SK-N-SH treated with all-trans-retinoic acid at 6 μM for 48 hours (cell line): Measurements from ENCODE around the gene FDXR.
A peak's percentile ranks its signal among the peaks of the same experiment; 100 is the strongest.
"Not testable (repeated sequence)": the region's sequence is repeated elsewhere in the genome, so short reads cannot be mapped to it uniquely, and the experiment has no call there.

Source experiments
- ATAC-seq: fragments of 200-7000 bp; cut with Tn5 transposase; 3 replicates; pipeline ENCODE4 v1.9.1; 2020; ENCODE audit warnings: mild to moderate bottlenecking, moderate library complexity
- ARNTL ChIP-seq: fragments of 450-650 bp; formaldehyde crosslinking; IDR thresholded peaks from 2 replicates; pipeline ENCODE4 v1.5.0; 2020; ENCODE audit warnings: low read depth, mild to moderate bottlenecking, moderate library complexity, borderline replicate concordance
- BACH2 ChIP-seq: fragments of 250-450 bp; sonication (Bioruptor Pico); IDR thresholded peaks from 2 replicates; pipeline ENCODE4 v1.9.0; 2021; ENCODE audit warnings: mild to moderate bottlenecking, borderline replicate concordance
- CREB5 ChIP-seq: fragments of 250-450 bp; sonication (Bioruptor Pico); IDR thresholded peaks from 2 replicates; pipeline ENCODE4 v1.5.1; 2020; ENCODE audit warnings: low read depth, mild to moderate bottlenecking, moderate library complexity
- CSDC2 ChIP-seq: fragments of 250-450 bp; sonication (Bioruptor Pico); IDR thresholded peaks from 2 replicates; pipeline ENCODE4 v1.5.0; 2020; ENCODE audit warnings: mild to moderate bottlenecking, moderate library complexity
- CSRNP3 ChIP-seq: fragments of 250-450 bp; sonication (Bioruptor Pico); IDR thresholded peaks from 2 replicates; pipeline ENCODE4 v1.5.1; 2021; ENCODE audit warnings: mild to moderate bottlenecking, moderate library complexity
- ESRRG ChIP-seq: fragments of 250-450 bp; sonication (Bioruptor Pico); IDR thresholded peaks from 2 replicates; pipeline ENCODE4 v1.6.1; 2021; ENCODE audit warnings: mild to moderate bottlenecking
- GLIS3 ChIP-seq: fragments of 250-450 bp; sonication (Bioruptor Pico); IDR thresholded peaks from 2 replicates; pipeline ENCODE4 v1.5.0; 2020; ENCODE audit warnings: mild to moderate bottlenecking, moderate library complexity
- ISL1 ChIP-seq: fragments of 250-450 bp; sonication (Bioruptor Pico); IDR thresholded peaks from 2 replicates; pipeline ENCODE4 v2.1.2; 2022; ENCODE audit warnings: mild to moderate bottlenecking, moderate library complexity
- OSR1 ChIP-seq: fragments of 250-450 bp; sonication (Bioruptor Pico); IDR thresholded peaks from 2 replicates; pipeline ENCODE4 v1.8.0; 2022; ENCODE audit warnings: moderate library complexity, mild to moderate bottlenecking, inconsistent platforms
- PATZ1 ChIP-seq: fragments of 250-450 bp; sonication (Bioruptor Pico); IDR thresholded peaks from 2 replicates; pipeline ENCODE4 v1.8.0; 2020; ENCODE audit warnings: mild to moderate bottlenecking, moderate library complexity, borderline replicate concordance
- POU6F1 ChIP-seq: fragments of 250-450 bp; sonication (Bioruptor Pico); IDR thresholded peaks from 2 replicates; pipeline ENCODE4 v1.8.0; 2021; ENCODE audit warnings: low read depth, mild to moderate bottlenecking, moderate library complexity, borderline replicate concordance
- RARB ChIP-seq: fragments of 250-450 bp; sonication (Bioruptor Pico); IDR thresholded peaks from 2 replicates; pipeline ENCODE4 v1.8.0; 2021; ENCODE audit warnings: mild to moderate bottlenecking, moderate library complexity
- SNAI2 ChIP-seq: fragments of 250-450 bp; sonication (Bioruptor Pico); IDR thresholded peaks from 2 replicates; pipeline ENCODE4 v1.5.0; 2020; ENCODE audit warnings: mild to moderate bottlenecking, moderate library complexity
- TCF4 ChIP-seq: fragments of 250-450 bp; sonication (Bioruptor Pico); IDR thresholded peaks from 2 replicates; pipeline ENCODE4 v1.8.0; 2021; ENCODE audit warnings: mild to moderate bottlenecking, moderate library complexity, borderline replicate concordance
- TOX ChIP-seq: fragments of 250-450 bp; sonication (Bioruptor Pico); IDR thresholded peaks from 2 replicates; pipeline ENCODE4 v1.8.0; 2021; ENCODE audit warnings: mild to moderate bottlenecking, moderate library complexity, borderline replicate concordance
- ZC3H10 ChIP-seq: fragments of 250-450 bp; sonication (Bioruptor Pico); IDR thresholded peaks from 2 replicates; pipeline ENCODE4 v1.5.1; 2021; ENCODE audit warnings: mild to moderate bottlenecking, moderate library complexity
- ZFP3 ChIP-seq: fragments of 250-450 bp; sonication (Bioruptor Pico); IDR thresholded peaks from 2 replicates; pipeline ENCODE4 v1.5.0; 2020; ENCODE audit warnings: mild to moderate bottlenecking, moderate library complexity
- ZFP30 ChIP-seq: fragments of 450-650 bp; formaldehyde crosslinking; IDR thresholded peaks from 2 replicates; pipeline ENCODE4 v1.5.0; 2022; ENCODE audit warnings: mild to moderate bottlenecking, moderate library complexity
- ZNF565 ChIP-seq: fragments of 450-650 bp; formaldehyde crosslinking; conservative IDR thresholded peaks from 2 replicates; pipeline ENCODE4 v1.5.0; 2020; ENCODE audit warnings: low read depth, mild to moderate bottlenecking, moderate library complexity
- ZNF70 ChIP-seq: fragments of 450-650 bp; formaldehyde crosslinking; IDR thresholded peaks from 2 replicates; pipeline ENCODE4 v1.5.0; 2020; ENCODE audit warnings: mild to moderate bottlenecking, moderate library complexity
- ZNF8 ChIP-seq: fragments of 450-650 bp; formaldehyde crosslinking; IDR thresholded peaks from 2 replicates; pipeline ENCODE4 v1.5.0; 2020; ENCODE audit warnings: mild to moderate bottlenecking, moderate library complexity

Gene FDXR

GRCh38 chr17:74873037-74873873, 461 bp upstream of the FDXR start:
- TF ChIP-seq CREB5 (CRISPR knock-in tag), result no peak
- TF ChIP-seq ZC3H10 (CRISPR knock-in tag), result no peak
- ATAC-seq, result peak; percentile 95

- no peak for TF ChIP-seq CSRNP3
- TF ChIP-seq ZC3H10 (CRISPR knock-in tag), result no peak
- TF ChIP-seq ZFP30 (CRISPR knock-in tag), result no peak
- TF ChIP-seq TCF4 (CRISPR knock-in tag), result no peak
- no peak for TF ChIP-seq CSDC2 (CRISPR knock-in tag)
- TF ChIP-seq GLIS3 (CRISPR knock-in tag), result no peak
- TF ChIP-seq ZNF565 (CRISPR knock-in tag), result no peak
- TF ChIP-seq ARNTL (CRISPR knock-in tag), result no peak
- no peak for TF ChIP-seq PATZ1 (CRISPR knock-in tag)
- TF ChIP-seq BACH2 (CRISPR knock-in tag), result no peak
- no peak for TF ChIP-seq ESRRG (CRISPR knock-in tag)
- no peak for TF ChIP-seq ZFP3 (CRISPR knock-in tag)
- no peak for TF ChIP-seq RARB (CRISPR knock-in tag)
- TF ChIP-seq CREB5 (CRISPR knock-in tag), result no peak
- no peak for TF ChIP-seq POU6F1 (CRISPR knock-in tag)
- ATAC-seq, result no peak
Measured at GRCh38 chr17:74871356-74872076, 1.3 kb downstream of the FDXR start.

GRCh38 chr17:74870512-74870911, 2.3 kb downstream of the FDXR start:
- TF ChIP-seq SNAI2 (CRISPR knock-in tag) (no peak), GLIS3 (CRISPR knock-in tag) (no peak), ZFP30 (CRISPR knock-in tag) (no peak), OSR1 (CRISPR knock-in tag) (no peak), ESRRG (CRISPR knock-in tag) (no peak), ISL1 (CRISPR knock-in tag) (no peak), ARNTL (CRISPR knock-in tag) (no peak), CREB5 (CRISPR knock-in tag) (no peak), TOX (no peak), PATZ1 (CRISPR knock-in tag) (no peak), ZC3H10 (CRISPR knock-in tag) (no peak), ZNF565 (CRISPR knock-in tag) (no peak), ZNF8 (CRISPR knock-in tag) (no peak), ZNF70 (CRISPR knock-in tag) (no peak)

GRCh38 chr17:74870028-74870427, 2.8 kb downstream of the FDXR start:
- ATAC-seq, result not testable (repeated sequence)

More at GRCh38 chr17:74870512-74870911, 2.3 kb downstream of the FDXR start:
- no peak for ATAC-seq
